GM12878 (cell line): Measurements from ENCODE around the gene GDE1. TPM values are rescaled to one million over a fixed set of nuclear protein-coding genes. Genes with fewer than 3 reads are reported as not detected.

Source experiments
- ATAC-seq: fragments of 200-7000 bp; cut with Tn5 transposase; 3 replicates; pipeline ENCODE4 v1.9.1; 2020; ENCODE audit warnings: mild to moderate bottlenecking, moderate library complexity
- BruUV-seq: library from RNA; stranded (reverse); fragments of 400-500 nt; replicated peaks from 2 replicates; lab custom pipeline; 2021; lab: Mats Ljungman, UMichigan
- CTCF ChIA-PET: fragments of 300-600 bp; sonication (Branson Sonifier 250); formaldehyde crosslinking; extraction: SDS; loops from one replicate; lab custom pipeline; 2021; ENCODE audit warnings: inconsistent platforms; lab: Yijun Ruan, JAX
- POLR2A ChIA-PET: fragments of 350-600 bp; formaldehyde crosslinking; extraction: SDS; loops from one replicate; lab custom pipeline; 2021; ENCODE audit warnings: inconsistent platforms; lab: Charles Lee
- RAD21 ChIA-PET: fragments of 300-600 bp; sonication (Branson Sonifier 250); formaldehyde crosslinking; loops from one replicate; lab custom pipeline; 2023; ENCODE audit warnings: antibody characterized with exemption; ENCODE audit not compliant: unreplicated experiment; lab: Charles Lee
- SMC1A ChIA-PET: fragments of 300-600 bp; sonication (Branson Sonifier 250); formaldehyde crosslinking; loops from one replicate; lab custom pipeline; 2023; ENCODE audit not compliant: unreplicated experiment, uncharacterized antibody; lab: Charles Lee
- DNase-seq: peaks from one replicate; pipeline ENCODE4 v3.0.0-alpha.2; 2011; ENCODE audit warnings: low read depth, low spot score
- FAIRE-seq: peaks from 3 replicates; lab custom pipeline; 2011; peaks lifted over from hg19 to GRCh38; lab: Jason Lieb, UNC
- H2AFZ ChIP-seq: 2 replicates; pipeline ENCODE4 v1.6.0; 2011; ENCODE audit warnings: low read depth, low read length, control low read depth; ENCODE audit not compliant: control insufficient read depth
- H3K27ac ChIP-seq: 2 replicates; pipeline ENCODE4 v1.5.1; 2011; ENCODE audit warnings: control low read depth; ENCODE audit not compliant: control insufficient read depth, insufficient read depth
- H3K27me3 ChIP-seq, 2 experiments: replicated peaks in 1 of 2; 2 replicates each; pipeline versions ENCODE4 v1.6.0 to v1.6.1; 2011; ENCODE audit warnings: low read length in 1 of 2; ENCODE audit not compliant: control insufficient read depth in 2 of 2, insufficient read depth in 2 of 2
- H3K36me3 ChIP-seq, 2 experiments: 2 replicates each; pipeline ENCODE4 v1.5.1; 2011; ENCODE audit warnings: low read length in 1 of 2; ENCODE audit not compliant: control insufficient read depth in 2 of 2, insufficient read depth in 2 of 2
- H3K4me1 ChIP-seq: 2 replicates; pipeline ENCODE4 v1.6.1; 2011; ENCODE audit warnings: mild to moderate bottlenecking, low read length, moderate library complexity, mixed read lengths; ENCODE audit not compliant: control insufficient read depth, insufficient read depth
- H3K4me2 ChIP-seq: 2 replicates; pipeline ENCODE4 v1.6.0; 2011; ENCODE audit warnings: control low read depth; ENCODE audit not compliant: control insufficient read depth, insufficient read depth
- H3K4me3 ChIP-seq: fragments of 200-600 bp; sonication (generic); 2 replicates; pipeline ENCODE4 v1.5.1; 2016
- H3K79me2 ChIP-seq: 2 replicates; pipeline ENCODE4 v1.6.0; 2011; ENCODE audit warnings: low read length; ENCODE audit not compliant: control insufficient read depth, insufficient read depth
- H3K9ac ChIP-seq: 2 replicates; pipeline ENCODE4 v1.8.0; 2011; ENCODE audit warnings: low read length, control low read depth, mixed read lengths; ENCODE audit not compliant: control insufficient read depth, insufficient read depth
- H3K9me3 ChIP-seq: replicated peaks from 3 replicates; pipeline ENCODE4 v1.5.1; 2011; ENCODE audit warnings: mild to moderate bottlenecking, low read length; ENCODE audit not compliant: control insufficient read depth, insufficient read depth
- H4K20me1 ChIP-seq: 2 replicates; pipeline ENCODE4 v1.6.0; 2011; ENCODE audit not compliant: control insufficient read depth, insufficient read depth
- CBX5 ChIP-seq: sonication (generic); IDR thresholded peaks from 2 replicates; pipeline ENCODE4 v1.6.1; 2016; ENCODE audit warnings: low read depth, moderate library complexity, mild to moderate bottlenecking, inconsistent platforms
- FOXK2 ChIP-seq: fragments of 450-650 bp; IDR thresholded peaks from 2 replicates; pipeline ENCODE4 v1.6.1; 2017; ENCODE audit warnings: mild to moderate bottlenecking, moderate library complexity
- GABPA ChIP-seq: IDR thresholded peaks from 2 replicates; pipeline ENCODE4 v1.6.1; 2014; ENCODE audit warnings: antibody characterized with exemption, low read depth, mild to moderate bottlenecking, inconsistent platforms
- LARP7 ChIP-seq: fragments of 450-650 bp; IDR thresholded peaks from 2 replicates; pipeline ENCODE4 v1.6.1; 2017; ENCODE audit warnings: mild to moderate bottlenecking
- MEF2B ChIP-seq: fragments of 450-650 bp; IDR thresholded peaks from 2 replicates; pipeline ENCODE4 v1.6.1; 2018; ENCODE audit warnings: mild to moderate bottlenecking, moderate library complexity; ENCODE audit not compliant: partially characterized antibody, poor library complexity, severe bottlenecking
- MTA2 ChIP-seq: fragments of 450-650 bp; IDR thresholded peaks from 2 replicates; pipeline ENCODE4 v1.6.1; 2016; ENCODE audit warnings: low read depth, mild to moderate bottlenecking, moderate library complexity
- NR2C1 ChIP-seq: fragments of 450-650 bp; IDR thresholded peaks from 2 replicates; pipeline ENCODE4 v1.6.1; 2017; ENCODE audit warnings: antibody characterized with exemption, mild to moderate bottlenecking, moderate library complexity
- NR2C2 ChIP-seq: IDR thresholded peaks from 2 replicates; pipeline ENCODE4 v1.6.1; 2011; ENCODE audit warnings: borderline replicate concordance, low read depth; ENCODE audit not compliant: control insufficient read depth, insufficient read length
- RAD51 ChIP-seq: fragments of 450-650 bp; IDR thresholded peaks from 2 replicates; pipeline ENCODE4 v1.6.1; 2016; ENCODE audit warnings: moderate library complexity, mild to moderate bottlenecking, inconsistent platforms
- RCOR1 ChIP-seq: conservative IDR thresholded peaks from 2 replicates; pipeline ENCODE4 v1.6.1; 2012; ENCODE audit warnings: low read depth, low read length, improper control_type of control experiment
- ZNF622 ChIP-seq: fragments of 450-650 bp; IDR thresholded peaks from 2 replicates; pipeline ENCODE4 v1.6.1; 2017; ENCODE audit warnings: mild to moderate bottlenecking, inconsistent platforms
- WGBS: methylation state at CpG from one replicate; pipeline ENCODE4 v1.1.6; 2016; ENCODE audit warnings: low lambda C conversion rate; ENCODE audit not compliant: insufficient replicate concordance, insufficient coverage; ENCODE audit errors: missing lambda C conversion rate; 5-methylcytosine and 5-hydroxymethylcytosine counted together
- in situ Hi-C: fragments of 300-500 bp; cut with MboI; formaldehyde crosslinking; loops from 9 replicates; pipeline ENCODE4 v1.14.3; 2018; ENCODE audit warnings: mixed read lengths
- intact Hi-C: fragments of 100-400 bp; cut with micrococcal nuclease; formaldehyde crosslinking; loops from one replicate; pipeline ENCODE4 v1.14.2; 2022; ENCODE audit not compliant: unreplicated experiment
- polyA plus RNA-seq, 11 experiments: library from polyadenylated mRNA; depleted of rRNA in 4 of 11; unstranded in 6 of 11; stranded (reverse) in 5 of 11; fragments of >200 nt; fragmentation: Nextera tagmentation in 4 of 11; fragmentation: Illumina TruSeq in 1 of 11; extraction: Ambion mirVana in 4 of 11; extraction: Trizol in 1 of 11; gene quantifications; 1 replicate in 1 of 11; 2 replicates in 10 of 11; pipeline versions ENCODE4 v1.2.1 to v1.2.3, GENCODE V29; 2011 to 2016; ENCODE audit warnings: inconsistent platforms in 2 of 11, missing spikeins in 2 of 11, low read depth in 1 of 11
- total RNA-seq, 4 experiments: library from RNA; depleted of rRNA in 3 of 4; stranded (reverse); fragments of >200 nt in 3 of 4; fragmentation: Illumina TruSeq in 1 of 4; extraction: Trizol in 1 of 4; gene quantifications; 2 replicates each; pipeline versions ENCODE4 v1.2.1 to v1.2.3, GENCODE V29; 2013 to 2021

The GDE1 gene
- total and polyA plus RNA-seq, 10 of the 15 experiments (the other 5 are each of a cell fraction or from before 2014, with no cell fraction given) = 14.8 to 31.8 (median 21.0) TPM

DNA sequence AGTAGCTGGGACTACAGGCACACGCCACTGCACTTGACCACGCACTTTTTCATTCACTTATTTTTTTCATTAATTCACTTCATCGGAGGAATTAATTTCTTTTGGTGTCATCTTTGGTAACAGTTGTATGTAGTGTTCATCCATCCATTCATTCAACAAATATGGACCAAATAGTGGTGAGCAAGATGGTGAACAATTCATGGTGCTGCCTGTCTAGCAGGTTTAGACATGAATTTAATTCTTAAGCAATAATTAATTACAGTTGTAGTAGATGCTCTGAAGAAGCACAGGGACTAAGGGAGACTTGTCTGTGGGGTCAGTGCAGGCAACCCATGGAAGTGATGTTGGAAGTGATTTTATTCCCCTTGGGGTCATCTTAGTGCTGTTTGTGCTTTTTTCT, 22.4 kb downstream of the GDE1 start:
- no peaks in the 10 kb centered on the region for H3K27me3 ChIP-seq
- intact Hi-C loops (no loop called here), in situ Hi-C loops (no loop called here)
- no peak for FAIRE-seq
- H4K20me1 ChIP-seq = no peaks in the 10 kb centered on the region
- H2AFZ ChIP-seq = no peak overlapping the region
- H3K27ac ChIP-seq = no peak overlapping the region
- ChIA-PET RAD21 (no interaction called here), SMC1A (interaction anchor here (1.5 kb wide), 1 partner anchor 31 kb away, joined by 3 read pairs; no protein-coding TSS in a partner anchor)
- H3K4me3 ChIP-seq = no peak overlapping the region
- 84% methylated on average over 3 of the region's 3 CpGs for WGBS
- no peaks in the 10 kb centered on the region for H3K79me2 ChIP-seq
- no peaks in the 10 kb centered on the region for H3K4me1 ChIP-seq
- TF ChIP-seq RCOR1 = no peak
- no peak for TF ChIP-seq MTA2
- no peak for TF ChIP-seq LARP7
- TF ChIP-seq MEF2B = no peak
- no peak for TF ChIP-seq NR2C2
- TF ChIP-seq GABPA = no peak
- no peak for TF ChIP-seq ZNF622
- TF ChIP-seq, all 136 proteins: peak for 0
- no peak for ATAC-seq
- DNase-seq = no peak
- H3K36me3 ChIP-seq = peaks cover 4 to 21% of the 10 kb centered on the region in 2 experiments
- H3K9me3 ChIP-seq = no peaks in the 10 kb centered on the region
- ChIA-PET CTCF (interaction anchor here (1.1 kb wide), 1 partner anchor 46 kb away, joined by 3 read pairs; no protein-coding TSS in a partner anchor), POLR2A (no interaction called here)
- BruUV-seq = no TSS peak
- H3K9ac ChIP-seq = no peak overlapping the region
- H3K4me2 ChIP-seq = no peak overlapping the region

DNA sequence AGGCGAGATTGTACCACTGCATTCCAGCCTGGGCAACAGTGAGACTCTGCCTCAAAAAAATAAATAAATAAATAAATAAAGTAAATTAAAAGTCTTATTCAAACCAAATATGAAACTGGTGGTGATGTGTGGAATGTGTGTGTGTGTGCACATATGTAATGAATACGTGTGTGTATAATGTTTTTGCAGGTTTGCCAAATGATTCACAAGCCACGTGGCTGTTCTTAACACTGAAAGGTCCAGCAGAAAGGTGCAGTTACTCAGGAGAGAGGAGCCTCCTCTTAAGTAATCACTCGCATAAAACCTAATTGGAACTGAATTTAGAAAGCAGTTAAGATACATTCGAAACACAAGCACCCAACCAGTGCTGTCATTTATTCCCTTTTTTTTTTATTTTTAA, 22.9 kb downstream of the GDE1 start:
- BruUV-seq = no TSS peak
- TF ChIP-seq FOXK2 (no peak), RAD51 (no peak), CBX5 (no peak), NR2C1 (no peak)
- Histone ChIP-seq H3K9ac (no peak overlapping the region), H3K36me3 (peaks cover 4 to 16% of the 10 kb centered on the region in 2 experiments), H3K9me3 (no peaks in the 10 kb centered on the region), H3K27me3 (no peaks in the 10 kb centered on the region), H3K79me2 (no peaks in the 10 kb centered on the region), H3K4me1 (no peaks in the 10 kb centered on the region), H3K27ac (no peak overlapping the region), H4K20me1 (no peaks in the 10 kb centered on the region), H2AFZ (no peak overlapping the region), H3K4me3 (no peak overlapping the region), H3K4me2 (no peak overlapping the region)
- 93% methylated on average over 5 of the region's 5 CpGs for WGBS
- CTCF ChIA-PET = interaction anchor here (1.1 kb wide), 1 partner anchor 46 kb away, joined by 3 read pairs; no protein-coding TSS in a partner anchor
- DNase-seq (no peak), FAIRE-seq (no peak), ATAC-seq (no peak)
- in situ Hi-C loops = no loop called here
- intact Hi-C loops = no loop called here
- RAD21 ChIA-PET = no interaction called here
- SMC1A ChIA-PET = interaction anchor here (1.5 kb wide), 1 partner anchor 31 kb away, joined by 3 read pairs; no protein-coding TSS in a partner anchor
- POLR2A ChIA-PET = no interaction called here
